ENCODE results near the gene RAC2. TPM values are rescaled to one million over a fixed set of nuclear protein-coding genes. Genes with fewer than 3 reads are reported as not detected.

RAC2 gene
- total and polyA plus RNA-seq, 3 donors from 2014 or later: 1.2 to 15.5 (median 10.7) TPM

GRCh38 chr22:37185646-37186227, 58.3 kb downstream of the RAC2 start:
- DNase-seq: no peak
- intact Hi-C loops (cut with DNase I; ENCODE audit: low total_unique reads): no loop called here

GRCh38 chr22:37184816-37185541, 59.1 kb downstream of the RAC2 start:
- Histone ChIP-seq H3K4me1 (peaks cover 17% of the 10 kb centered on the region), H3K36me3 (ENCODE audit: low read depth, missing control alignments) (no peaks in the 10 kb centered on the region), H3K4me3 (no peak overlapping the region), H3K9me3 (no peaks in the 10 kb centered on the region), H3K27me3 (no peaks in the 10 kb centered on the region), H3K27ac (no peak overlapping the region)
- DNase-seq: no peak
- TF ChIP-seq, protein P1, sequence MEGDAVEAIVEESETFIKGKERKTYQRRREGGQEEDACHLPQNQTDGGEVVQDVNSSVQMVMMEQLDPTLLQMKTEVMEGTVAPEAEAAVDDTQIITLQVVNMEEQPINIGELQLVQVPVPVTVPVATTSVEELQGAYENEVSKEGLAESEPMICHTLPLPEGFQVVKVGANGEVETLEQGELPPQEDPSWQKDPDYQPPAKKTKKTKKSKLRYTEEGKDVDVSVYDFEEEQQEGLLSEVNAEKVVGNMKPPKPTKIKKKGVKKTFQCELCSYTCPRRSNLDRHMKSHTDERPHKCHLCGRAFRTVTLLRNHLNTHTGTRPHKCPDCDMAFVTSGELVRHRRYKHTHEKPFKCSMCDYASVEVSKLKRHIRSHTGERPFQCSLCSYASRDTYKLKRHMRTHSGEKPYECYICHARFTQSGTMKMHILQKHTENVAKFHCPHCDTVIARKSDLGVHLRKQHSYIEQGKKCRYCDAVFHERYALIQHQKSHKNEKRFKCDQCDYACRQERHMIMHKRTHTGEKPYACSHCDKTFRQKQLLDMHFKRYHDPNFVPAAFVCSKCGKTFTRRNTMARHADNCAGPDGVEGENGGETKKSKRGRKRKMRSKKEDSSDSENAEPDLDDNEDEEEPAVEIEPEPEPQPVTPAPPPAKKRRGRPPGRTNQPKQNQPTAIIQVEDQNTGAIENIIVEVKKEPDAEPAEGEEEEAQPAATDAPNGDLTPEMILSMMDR (IDR thresholded peaks at IDR 0.05): no peak
- no peak for TF ChIP-seq POLR2A (IDR thresholded peaks at IDR 0.05)
- intact Hi-C loops (cut with DNase I; ENCODE audit: low total_unique reads): no loop called here
- 94 to 95% methylated on average over 15 to 18 of the region's 18 CpGs for WGBS, 2 donors

More at GRCh38 chr22:37185646-37186227, 58.3 kb downstream of the RAC2 start:
- TF ChIP-seq, protein P1 (IDR thresholded peaks at IDR 0.05): no peak
- no peak for TF ChIP-seq POLR2A (IDR thresholded peaks at IDR 0.05)
- WGBS, 2 donors: 49 to 73% methylated on average over 6 to 13 of the region's 13 CpGs
- Histone ChIP-seq H3K9me3 (no peaks in the 10 kb centered on the region), H3K4me3 (no peak overlapping the region), H3K36me3 (ENCODE audit: low read depth, missing control alignments) (no peaks in the 10 kb centered on the region), H3K27me3 (no peaks in the 10 kb centered on the region), H3K27ac (no peak overlapping the region), H3K4me1 (peaks cover 17% of the 10 kb centered on the region)

- no peak for TF ChIP-seq POLR2A (IDR thresholded peaks at IDR 0.05)
- TF ChIP-seq, protein P1 (IDR thresholded peaks at IDR 0.05): no peak
- intact Hi-C loops (cut with DNase I; ENCODE audit: low total_unique reads): no loop called here
- no peak for DNase-seq
- Histone ChIP-seq H3K36me3 (ENCODE audit: low read depth, missing control alignments) (no peaks in the 10 kb centered on the region), H3K4me3 (no peak overlapping the region), H3K27ac (no peak overlapping the region), H3K4me1 (peaks cover 17% of the 10 kb centered on the region), H3K27me3 (no peaks in the 10 kb centered on the region), H3K9me3 (no peaks in the 10 kb centered on the region)
- 89 to 92% methylated on average over 10 to 12 of the region's 12 CpGs for WGBS, 2 donors
These were observed 59.7 kb downstream of the RAC2 start for GRCh38 chr22:37184380-37184755.

DNA sequence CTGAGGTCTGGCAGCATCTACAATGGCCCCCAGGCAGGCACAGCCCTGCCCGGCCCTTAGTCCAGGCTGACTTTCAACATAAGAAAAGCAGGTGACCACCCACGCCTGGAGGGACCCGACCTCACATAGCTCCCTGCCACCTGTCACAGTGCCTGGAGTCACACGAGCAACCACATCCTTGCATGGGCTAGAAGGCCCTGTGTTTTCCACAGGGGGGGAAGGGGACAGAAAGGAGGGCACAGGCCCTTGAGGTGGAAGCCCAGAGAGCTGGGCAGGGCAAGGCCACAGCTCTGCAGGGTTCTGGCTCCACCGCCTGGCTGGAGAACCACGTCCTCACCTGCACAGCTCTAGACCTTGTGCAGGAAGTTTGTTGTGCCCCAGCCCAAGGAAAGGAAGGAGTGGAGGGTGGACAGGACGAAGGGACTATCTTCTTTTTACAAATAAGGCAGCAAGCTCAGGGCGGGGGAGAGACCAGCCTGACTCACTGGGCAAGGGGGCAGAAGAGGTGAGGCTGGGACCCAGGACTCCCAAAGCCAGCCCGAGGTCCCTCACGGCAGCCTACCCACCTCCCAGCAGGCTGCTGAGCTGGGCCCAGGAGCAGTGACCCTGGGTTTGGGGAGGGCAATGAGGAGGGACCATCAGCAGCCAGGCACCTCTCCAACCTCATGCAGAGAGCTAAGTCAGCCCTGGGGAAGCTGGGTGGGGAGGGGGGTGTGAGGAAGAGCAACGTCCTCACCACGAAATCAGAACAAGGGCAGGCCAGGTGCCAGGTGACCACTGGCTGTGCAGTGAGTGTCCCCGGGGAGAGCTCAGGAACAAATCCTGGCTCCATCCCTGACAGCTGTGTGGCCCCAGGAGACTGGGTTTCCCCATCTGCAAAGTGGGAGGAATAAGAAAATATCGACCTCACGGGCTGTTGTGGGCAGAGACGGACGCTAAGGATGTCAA, 60.4 kb downstream of the RAC2 start:
- peaks cover 18% of the 10 kb centered on the region for H3K4me1 ChIP-seq
- TF ChIP-seq, protein P1 (IDR thresholded peaks at IDR 0.05): no peak
- no peak for TF ChIP-seq POLR2A (IDR thresholded peaks at IDR 0.05)
- no peak for DNase-seq
- no peaks in the 10 kb centered on the region for H3K36me3 ChIP-seq (ENCODE audit: low read depth, missing control alignments)
- no peak overlapping the region for H3K27ac ChIP-seq
- H3K27me3 ChIP-seq: no peaks in the 10 kb centered on the region
- no peak overlapping the region for H3K4me3 ChIP-seq
- no peaks in the 10 kb centered on the region for H3K9me3 ChIP-seq
- intact Hi-C loops (cut with DNase I; ENCODE audit: low total_unique reads): no loop called here
- WGBS, 2 donors: 80 to 82% methylated on average over 13 to 17 of the region's 17 CpGs
